HG02642 (cell line): ENCODE results near the gene SLC12A3.

Experiments
- ATAC-seq: cut with Tn5 transposase; IDR thresholded peaks from one replicate; pipeline ENCODE4 v1.9.1; 2021; ENCODE audit warnings: mild to moderate bottlenecking; ENCODE audit not compliant: unreplicated experiment, poor library complexity

SLC12A3 gene

DNA sequence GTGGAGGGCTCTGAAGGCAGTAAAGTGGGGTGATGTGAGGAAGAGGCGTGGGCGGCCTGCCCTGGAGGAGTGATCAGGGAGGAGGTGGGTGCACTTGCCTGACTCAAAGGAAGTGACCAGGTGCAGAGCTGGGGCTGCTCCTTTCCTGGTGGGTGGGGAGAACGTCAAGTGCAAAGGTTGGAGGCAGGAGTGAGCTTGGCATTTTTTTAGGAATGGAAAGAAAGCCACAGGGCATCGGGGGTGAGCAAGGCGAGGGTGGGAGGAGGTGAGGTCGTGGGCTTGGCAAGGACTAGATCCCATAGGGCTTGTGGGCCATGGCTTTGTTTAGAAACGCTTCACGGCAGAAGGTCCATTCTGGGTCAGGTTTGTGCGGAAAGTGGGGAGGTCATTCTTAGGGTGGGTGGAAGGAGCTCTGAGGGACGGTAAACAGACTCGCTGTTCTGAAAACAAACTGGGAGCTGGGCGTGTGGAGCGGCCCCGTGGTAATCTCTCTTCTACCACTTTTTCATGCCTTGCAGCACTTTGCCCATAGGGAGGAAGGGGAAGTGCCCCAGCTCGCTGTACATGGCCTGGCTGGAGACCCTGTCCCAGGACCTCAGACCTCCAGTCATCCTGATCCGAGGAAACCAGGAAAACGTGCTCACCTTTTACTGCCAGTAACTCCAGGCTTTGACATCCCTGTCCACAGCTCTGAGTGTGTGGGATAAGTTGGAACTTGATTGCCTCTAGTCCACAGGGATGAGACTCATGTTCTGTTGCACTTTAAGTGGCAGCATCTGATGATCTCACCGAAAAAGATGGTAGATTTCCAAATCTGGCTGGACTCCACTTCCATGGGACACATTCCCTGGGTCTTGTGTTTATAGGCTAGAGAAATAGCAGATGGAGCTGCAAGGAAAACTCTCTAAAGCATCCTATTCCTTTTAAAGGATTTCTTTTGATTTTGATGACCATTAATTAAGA, 48.0 kb downstream of the SLC12A3 start:
- ATAC-seq, result no peak

DNA sequence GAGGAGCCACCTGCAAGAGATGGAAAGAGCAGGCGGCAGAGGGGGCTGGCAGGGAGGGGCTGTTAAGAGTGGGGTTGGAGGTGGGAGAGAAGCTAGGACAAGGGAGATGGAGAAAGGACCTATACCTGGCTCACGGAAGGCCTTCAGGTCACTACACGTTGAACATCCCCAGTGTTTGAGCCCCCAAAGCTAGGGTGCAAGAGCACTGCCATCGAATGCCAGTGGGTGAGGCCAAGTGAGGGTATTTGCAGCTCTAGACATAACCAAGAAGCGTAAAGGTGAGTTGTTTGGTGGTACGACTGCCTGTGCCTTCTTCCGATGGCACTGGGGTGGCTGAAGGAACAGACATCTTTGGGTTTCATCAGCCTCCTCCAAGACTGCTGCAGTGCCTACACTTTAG, 49.9 kb downstream of the SLC12A3 start:
- ATAC-seq, result no peak

DNA sequence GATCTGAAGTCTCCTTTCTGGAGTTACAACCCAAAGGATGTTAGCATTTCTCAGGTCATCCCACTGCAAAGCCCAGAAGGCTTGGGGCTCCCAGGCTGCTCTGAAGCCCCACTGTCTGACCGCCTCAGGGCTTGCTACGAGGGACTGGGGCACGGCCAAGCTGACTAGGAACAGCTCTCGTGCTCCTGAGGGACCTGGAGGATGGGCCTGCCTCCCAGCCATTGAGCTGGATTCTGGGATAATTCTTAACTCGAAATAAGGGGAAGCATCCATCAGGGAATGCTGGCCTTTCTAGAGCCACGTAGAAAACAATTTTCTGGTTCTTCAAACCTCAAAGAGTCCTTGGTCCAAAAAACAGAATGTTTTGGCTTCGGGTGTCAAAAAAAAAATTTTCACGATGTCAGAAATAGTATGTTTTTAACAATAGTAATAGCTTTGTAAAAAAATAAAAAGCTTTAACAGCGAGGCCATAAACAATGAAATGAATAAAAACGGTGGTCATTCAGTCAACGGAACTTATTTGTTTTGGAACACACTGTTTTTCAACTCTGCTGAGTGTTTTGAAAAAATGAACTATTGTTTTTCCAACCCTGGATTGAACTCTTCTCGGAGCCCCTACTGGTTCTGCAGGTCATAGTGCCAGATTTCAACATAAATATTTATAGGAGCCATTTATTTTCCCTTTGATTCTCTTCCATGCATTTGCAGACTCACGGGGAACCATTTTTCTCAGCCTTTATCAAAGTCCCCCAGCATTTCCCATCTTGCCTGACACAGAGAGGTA, 50.5 kb downstream of the SLC12A3 start:
- no peak for ATAC-seq

DNA sequence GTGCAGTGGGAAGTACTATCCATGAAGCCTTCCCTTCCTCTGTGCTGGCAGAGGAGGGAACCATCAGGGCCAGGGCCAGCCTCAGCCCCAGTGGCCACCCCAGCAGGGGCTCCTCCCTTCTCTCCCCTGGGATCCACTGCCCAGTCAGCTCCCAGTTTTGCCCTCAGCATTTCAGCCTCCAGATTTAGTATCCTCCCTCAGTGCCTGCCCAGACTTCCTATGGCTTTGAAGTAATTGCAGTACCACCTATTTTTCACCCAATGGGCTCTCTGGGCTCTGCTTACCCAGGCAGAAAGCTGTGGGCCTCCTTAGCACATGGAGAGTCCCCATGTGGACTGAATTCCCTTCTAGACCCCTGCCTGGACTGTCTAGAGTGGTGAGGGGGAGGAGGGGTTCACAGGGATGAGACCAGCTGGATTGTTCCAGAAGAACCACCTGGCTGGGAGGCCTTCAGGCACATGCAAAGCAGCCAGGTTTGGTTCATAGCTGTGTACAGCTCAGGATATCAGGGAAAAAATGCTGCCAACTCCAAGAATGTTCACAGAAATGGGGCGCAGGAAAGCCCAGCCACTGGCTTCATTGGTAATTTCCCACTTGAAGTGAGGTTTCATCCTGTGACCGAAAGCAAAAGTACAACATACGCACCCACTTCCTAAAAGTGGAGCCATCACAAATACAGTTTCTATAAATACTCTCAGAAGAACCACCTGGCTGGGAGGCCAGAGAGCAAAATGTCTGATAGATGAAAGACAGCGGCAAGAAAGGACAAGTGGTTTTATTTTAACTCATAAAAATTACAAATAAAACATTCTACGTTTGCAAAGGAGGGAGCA, 51.8 kb downstream of the SLC12A3 start:
- peak; percentile 71 for ATAC-seq

DNA sequence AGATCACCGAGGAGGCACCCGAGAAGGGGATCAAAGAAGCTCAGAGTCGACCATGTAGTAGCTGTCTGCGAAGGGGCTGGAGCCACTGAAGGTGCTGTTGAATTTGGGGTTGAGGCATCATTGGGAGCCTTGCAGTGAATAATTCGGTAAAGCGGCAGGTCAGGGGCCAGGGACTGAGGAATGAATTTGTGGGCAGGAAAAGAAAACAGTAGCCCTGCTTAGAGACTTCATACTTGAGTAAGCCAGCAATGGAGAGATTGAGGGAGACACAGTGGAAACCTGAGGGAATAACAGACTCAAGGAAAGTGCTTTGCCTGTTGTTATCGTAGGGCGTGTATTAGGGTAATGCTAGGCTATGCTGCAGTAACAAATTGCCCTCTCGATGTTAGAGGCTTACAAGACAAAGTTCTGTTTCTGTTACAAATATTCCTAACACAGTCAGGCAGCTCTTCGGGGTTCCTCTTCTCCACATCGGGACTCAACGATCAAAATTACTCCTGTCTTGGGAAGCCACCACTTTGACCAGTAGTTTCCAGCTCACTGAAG, 53.5 kb downstream of the SLC12A3 start:
- ATAC-seq, result no peak

DNA sequence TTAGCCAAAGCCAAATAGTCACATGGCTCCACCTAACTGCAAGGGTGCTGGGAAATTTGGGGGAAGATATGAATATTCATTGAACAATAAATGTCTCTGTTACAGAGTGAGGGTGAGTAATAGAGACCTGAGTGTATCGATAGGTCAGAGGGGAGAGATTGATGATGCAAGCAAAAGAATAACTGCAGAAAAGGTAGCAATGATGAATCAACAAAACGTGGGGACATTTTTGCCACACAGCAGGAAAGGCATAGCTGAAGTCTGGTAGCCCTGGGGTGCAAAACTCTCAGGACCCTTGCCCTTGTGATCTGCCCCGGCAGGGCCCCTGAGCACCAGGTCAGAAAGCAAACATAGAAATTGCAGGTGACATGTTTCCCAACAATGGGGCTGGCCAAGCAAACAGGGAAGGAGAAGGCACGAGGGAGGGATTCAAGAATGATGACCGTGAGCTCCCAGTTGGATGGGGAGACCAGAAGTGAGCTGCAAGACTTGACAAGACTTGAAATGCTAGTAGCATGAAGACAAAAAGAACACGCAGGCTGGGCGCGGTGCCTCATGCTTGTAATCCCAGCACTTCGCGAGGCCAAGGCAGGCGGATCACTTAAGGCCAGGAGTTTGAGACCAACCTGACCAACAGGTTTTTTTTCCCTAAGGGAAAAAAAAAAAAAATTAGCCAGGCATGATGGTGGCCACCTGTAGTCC, 54.2 kb downstream of the SLC12A3 start:
- ATAC-seq, result no peak

DNA sequence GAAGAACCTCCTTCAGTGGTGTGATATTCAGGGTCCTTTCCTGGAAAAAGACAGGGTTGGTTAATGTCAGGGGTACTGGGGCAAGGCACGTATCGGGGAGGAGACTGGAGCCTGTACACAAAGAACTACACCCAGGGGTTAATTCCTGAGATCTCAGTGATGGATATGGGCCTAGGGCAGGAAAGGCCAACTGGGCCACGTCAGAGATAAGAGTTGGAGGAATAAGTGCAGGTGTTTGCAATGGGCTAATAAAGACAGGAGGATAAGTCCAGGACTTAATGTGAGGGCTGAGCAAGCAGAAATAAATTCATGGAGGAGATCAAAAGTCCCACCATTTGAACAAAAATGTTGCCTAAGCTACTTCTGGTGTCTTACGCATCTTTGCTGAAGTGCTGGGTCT, 56.6 kb downstream of the SLC12A3 start:
- ATAC-seq, result no peak

DNA sequence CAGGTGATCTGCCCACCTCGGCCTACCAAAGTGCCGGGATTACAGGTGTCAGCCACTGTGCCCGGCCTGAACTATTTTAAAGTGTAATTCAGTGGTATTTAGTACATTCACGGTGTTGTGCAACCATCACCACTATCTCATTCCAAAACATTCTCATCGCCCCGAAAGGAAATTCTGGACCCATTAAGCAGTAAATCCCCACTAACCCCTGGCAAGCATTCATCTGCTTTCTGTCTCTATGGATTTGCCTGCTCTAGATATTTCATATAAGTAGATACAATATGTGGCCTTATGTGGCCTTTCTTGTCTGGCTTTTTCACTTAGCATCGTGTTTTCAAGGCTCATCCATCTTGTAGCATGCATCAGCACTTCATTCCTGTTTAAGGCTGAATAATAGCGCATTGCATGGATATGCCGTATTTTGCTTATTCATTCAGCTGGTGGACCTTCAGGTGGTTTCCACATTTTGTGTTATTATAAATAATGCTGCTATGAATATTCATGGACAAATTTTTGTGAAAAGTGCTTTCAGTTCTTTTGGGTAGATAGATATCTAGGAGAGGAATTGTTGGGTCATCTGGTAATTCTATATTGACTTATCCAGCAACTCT, 58.6 kb downstream of the SLC12A3 start:
- no peak for ATAC-seq

DNA sequence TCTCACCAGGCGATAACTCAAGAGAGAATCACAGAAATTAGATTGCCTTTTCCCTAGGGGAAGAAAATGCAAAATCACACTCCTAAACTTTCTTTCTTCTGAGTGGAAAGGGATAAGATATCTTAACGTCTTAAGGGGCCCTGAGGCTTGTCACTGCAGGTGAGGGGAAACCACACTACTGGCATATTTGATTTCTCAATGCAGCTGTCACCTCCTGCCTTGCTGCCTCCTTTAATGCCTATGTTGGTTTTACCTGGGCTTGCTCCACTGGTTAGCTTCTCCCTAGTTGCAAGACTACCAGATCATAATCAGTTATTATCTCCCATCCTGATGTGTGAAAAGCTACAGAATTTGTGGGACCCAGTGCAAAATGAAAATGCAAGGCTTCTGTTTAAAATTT, 62.5 kb downstream of the SLC12A3 start:
- ATAC-seq, result no peak

DNA sequence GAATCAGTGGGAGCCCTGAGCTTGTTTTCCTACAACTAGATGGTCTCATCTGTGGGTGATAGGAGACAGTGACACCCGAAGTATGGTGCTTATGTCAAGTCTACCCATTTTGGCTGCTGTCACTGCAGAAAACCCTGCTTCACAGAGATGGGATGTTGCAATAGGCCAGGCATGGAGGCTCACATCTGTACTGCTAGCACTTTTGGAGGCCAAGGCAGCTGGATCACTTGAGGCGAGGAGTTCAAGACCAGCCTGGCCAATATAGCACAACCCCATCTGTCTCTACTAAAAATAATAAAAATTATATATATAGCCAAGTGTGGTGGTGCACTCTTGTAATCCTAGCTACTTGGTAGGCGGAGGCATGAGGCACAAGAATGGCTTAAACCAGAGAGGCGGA, 64.6 kb downstream of the SLC12A3 start:
- ATAC-seq, result no peak

DNA sequence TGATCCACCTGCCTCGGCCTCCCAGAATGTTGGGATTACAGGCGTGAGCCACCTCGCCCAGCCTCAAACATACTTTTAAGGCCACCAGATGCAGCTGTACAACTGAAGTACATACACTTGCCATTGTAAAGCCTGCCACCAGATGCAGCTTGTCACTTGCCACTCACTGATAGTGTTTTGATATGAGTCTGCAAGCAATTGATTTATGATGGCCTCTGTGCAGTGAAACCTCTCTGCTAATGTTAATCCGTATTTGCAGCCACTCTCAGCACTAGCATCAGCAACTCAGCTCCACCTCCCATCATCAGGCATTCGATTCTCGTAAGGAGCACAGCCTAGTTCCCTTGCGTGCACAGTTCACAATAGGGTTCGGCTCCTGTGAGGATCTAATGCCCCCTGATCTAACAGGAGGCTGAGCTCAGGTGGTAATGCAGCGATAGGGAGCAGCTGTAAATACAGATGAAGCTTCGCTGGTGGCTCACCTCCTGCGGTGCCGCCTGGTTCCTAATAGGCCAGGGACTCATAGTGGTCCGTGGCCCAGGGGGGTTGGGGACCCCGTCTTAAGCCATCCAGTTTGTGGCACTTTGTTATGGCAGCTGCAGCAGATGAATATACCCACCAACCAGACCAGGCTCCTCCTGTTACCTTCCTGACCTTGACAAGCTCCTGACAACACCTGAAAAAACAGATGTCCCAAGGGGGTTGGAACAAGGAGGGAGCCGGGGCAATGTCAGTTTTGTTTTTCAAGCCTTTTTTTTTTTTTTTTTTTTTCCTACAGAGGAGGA, 65.7 kb downstream of the SLC12A3 start:
- ATAC-seq, result no peak

DNA sequence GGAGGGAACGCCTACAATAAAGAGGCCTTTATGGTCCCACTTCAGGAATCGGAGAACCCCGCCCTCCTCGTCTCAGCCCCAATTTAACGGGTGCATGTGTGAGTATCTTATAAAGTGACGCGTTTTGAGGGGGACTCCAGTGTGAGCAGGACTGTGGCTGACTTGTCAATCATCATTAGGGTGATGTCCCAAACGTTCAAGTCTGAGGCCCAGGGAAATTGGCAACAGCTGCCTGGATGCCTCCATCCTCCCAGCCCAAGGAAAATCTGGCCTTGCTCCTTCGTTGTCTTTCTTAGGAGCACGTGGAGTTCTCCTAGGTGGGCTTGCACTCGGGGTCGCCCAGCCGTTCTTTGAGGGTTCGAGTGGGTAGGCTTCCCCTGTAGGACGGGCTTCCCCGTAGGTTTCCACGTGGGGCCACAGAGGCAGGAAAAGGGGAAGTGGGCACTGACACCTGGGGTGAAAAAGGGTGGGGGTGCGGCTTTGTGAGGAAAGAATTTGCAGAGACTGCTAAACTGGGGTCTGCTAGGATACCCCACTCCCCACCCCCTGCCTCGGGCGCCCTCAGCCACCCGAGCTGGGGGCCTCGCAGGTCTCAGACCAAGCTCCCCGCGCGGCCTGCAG, 66.4 kb downstream of the SLC12A3 start:
- ATAC-seq, result peak; percentile 44

DNA sequence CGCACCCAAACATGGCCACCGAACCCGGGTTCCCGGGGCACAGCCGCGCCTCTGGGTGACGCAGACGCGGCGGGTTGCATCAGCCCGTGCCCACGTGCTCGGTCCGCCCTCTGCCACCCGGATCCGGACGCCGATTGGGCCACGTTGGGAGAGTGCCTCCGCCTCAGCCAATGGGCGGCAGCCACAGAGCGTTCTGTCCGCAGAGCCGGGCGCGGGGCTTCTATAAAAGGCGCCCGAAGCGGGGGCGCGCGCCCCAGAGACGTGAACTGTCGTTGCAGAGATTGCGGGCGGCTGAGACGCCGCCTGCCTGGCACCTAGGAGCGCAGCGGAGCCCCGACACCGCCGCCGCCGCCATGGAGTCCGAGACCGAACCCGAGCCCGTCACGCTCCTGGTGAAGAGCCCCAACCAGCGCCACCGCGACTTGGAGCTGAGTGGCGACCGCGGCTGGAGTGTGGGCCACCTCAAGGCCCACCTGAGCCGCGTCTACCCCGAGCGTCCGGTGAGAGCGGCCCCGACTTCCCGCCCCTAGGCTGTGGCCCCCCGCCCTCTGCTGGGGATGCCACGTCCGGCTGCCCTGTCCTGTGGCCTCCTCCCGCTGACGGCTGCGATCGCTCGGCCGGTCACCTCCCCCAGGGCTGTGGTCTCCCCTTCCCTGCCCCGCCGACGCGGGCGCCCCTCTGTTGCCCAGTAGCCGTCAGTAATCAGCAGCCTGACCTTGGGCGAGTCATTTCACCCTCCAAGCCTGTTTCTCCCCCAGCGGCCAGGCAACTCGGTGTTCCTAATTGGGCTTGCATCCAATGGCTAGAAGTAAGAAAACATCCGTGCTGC, 67.1 kb downstream of the SLC12A3 start, which contains the start of gene HERPUD1:
TSS of gene HERPUD1 (plus strand) at position 251 of the 829 bp plus-strand sequence. CDS start at position 354, 103 bp downstream.
- peak; percentile 89 for ATAC-seq

DNA sequence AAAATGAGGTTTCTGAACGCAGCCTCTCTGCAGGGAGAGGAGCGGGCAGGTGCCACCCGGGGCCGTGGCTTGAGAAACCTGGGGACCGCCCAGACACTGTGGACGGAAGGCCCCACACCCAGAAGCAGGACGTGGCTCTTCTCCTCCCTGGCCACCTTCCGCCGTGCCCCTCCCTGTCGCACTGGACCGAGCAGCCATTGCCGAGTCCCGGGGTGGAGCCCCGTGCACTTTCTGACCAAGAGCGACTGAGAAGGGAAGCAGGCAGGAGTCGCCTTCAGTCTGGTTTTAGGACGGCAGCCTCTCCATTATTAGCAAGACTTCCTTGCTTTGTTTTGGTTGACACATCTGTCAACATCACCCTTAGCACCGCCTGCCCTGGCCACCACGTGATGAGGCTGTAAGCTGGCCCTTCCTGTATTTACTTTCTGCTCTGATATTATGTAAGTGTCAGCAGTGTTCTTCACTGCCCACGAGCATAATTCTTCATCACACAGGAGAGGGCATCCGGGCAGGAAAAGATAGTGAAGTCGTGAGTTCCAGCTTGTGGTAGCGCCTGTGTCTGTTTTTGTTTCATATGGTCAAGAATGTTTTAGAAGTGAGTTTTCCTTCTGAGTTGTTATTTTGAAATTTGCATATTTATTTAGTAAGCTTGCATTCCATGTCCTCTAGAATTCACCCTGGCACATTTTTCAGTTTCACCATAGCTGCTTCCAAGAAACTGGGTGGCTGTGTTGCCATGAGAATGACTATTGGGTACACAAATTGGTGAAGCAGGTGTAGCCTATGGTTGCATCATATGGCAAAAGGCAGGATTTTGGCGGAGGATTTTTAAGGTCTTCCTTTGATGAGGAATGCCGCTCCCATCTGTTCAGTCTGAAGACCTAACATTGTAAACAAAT, 68.0 kb downstream of the SLC12A3 start:
- peak; percentile 11 for ATAC-seq

DNA sequence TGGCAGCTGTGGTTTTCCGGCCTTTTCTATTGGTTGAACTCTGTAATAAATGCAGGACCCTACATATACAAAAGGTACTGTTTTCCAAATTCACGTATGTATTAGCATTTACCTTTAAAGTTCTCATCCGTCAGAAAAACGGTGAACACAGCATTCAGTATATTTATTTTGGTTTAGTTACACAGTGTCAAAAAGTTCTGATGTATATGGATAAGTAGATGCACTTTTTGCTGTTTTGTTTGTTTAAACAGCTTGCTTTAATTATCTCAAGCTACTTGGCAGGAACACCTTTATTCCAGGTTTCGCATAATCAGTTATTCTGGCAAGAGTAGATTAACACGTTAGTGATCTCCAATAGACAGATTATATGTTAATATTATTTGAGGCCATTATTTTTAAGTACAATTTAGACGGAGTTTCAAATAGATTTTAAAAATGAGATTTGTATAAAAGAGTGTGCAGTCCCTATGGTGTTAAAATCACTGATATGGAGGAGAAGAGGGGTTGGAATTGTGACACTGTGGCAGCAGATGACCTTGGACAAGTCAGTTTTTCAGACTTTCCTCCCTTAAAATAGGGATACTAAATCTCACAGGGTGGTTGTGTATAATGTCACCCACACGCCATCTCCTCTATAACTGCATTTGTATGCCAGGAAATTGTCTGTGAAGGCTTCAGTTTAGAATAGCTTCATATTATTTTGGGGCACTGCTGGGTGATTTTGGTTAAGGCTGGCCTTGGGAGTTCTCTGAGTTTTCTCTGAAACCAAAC, 69.0 kb downstream of the SLC12A3 start:
- ATAC-seq, result no peak
